ENCODE results near the gene CCDC183. TPM values are rescaled to one million over a fixed set of nuclear protein-coding genes. Genes with fewer than 3 reads are reported as not detected.

The CCDC183 gene
- total RNA-seq, 1 donor from 2014 or later = 0.84 TPM

- TF ChIP-seq CTCF (IDR thresholded peaks at IDR 0.05; ENCODE audit: insufficient read depth, low read length, poor library complexity, severe bottlenecking) = no peak
- DNase-seq (ENCODE audit: low read depth) = peak; percentile 95
- Histone ChIP-seq H3K4me3 (ENCODE audit: low read depth, low read length) (peak within 1 kb of the TSS; percentile 74), H3K36me3 (ENCODE audit: control insufficient read depth, insufficient read depth, low read length) (no peaks in the 10 kb centered on the region), H3K27me3 (ENCODE audit: control insufficient read depth, insufficient read depth, low read length) (peaks cover 6% of the 10 kb centered on the region)
These were observed 5.3 kb upstream of the CCDC183 start, which contains the start of gene TMEM141 for GRCh38 chr9:136790640-136791515. Gene TMEM141 (plus strand): TSS chr9:136791344. CDS start chr9:136791371, 27 bp downstream.

DNA sequence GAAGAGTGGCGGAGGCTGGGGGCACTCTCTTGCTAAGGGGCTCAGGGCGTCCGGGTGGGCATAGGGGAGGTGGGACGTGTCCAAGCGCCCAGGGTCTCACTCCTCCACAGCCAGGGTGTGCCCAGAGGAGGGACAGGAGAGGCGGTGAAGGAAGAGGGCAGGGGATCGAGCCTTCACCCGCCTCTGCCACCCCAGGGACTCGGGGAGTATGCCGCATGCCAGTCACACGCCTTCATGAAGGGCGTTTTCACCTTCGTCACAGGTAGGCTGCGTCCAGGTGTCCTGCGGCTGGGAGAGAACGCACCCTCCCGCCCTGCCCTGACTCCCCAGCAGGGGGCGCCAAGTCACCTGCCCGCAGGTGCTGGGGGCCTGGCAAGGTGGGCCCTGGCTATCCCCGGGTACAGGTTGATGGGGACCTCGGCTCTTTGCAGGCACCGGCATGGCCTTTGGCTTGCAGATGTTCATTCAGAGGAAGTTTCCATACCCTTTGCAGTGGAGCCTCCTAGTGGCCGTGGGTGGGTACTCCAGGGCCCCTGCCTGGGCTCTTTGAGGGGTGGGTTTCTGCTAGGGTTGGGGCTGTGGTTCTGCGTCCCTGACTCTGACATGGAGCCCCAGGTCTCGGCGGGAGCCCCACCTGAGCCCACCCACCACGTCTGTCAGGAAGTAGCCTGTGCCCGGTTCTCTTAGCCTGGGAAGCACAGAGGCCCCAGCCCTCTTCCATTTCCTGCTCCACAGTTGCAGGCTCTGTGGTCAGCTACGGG lies 4.4 kb upstream of the CCDC183 start:
- DNase-seq (ENCODE audit: low read depth) = no peak
- Histone ChIP-seq H3K36me3 (ENCODE audit: control insufficient read depth, insufficient read depth, low read length) (no peaks in the 10 kb centered on the region), H3K4me3 (ENCODE audit: low read depth, low read length) (peak overlapping the region; percentile 74), H3K27me3 (ENCODE audit: control insufficient read depth, insufficient read depth, low read length) (peaks cover 14% of the 10 kb centered on the region)
- TF ChIP-seq CTCF (IDR thresholded peaks at IDR 0.05; ENCODE audit: insufficient read depth, low read length, poor library complexity, severe bottlenecking) = peak; percentile 100

GRCh38 chr9:136792321-136793085 lies 3.6 kb upstream of the CCDC183 start:
- Histone ChIP-seq H3K36me3 (ENCODE audit: control insufficient read depth, insufficient read depth, low read length) (no peaks in the 10 kb centered on the region), H3K4me3 (ENCODE audit: low read depth, low read length) (no peak overlapping the region), H3K27me3 (ENCODE audit: control insufficient read depth, insufficient read depth, low read length) (peaks cover 18% of the 10 kb centered on the region)
- no peak for TF ChIP-seq CTCF (IDR thresholded peaks at IDR 0.05; ENCODE audit: insufficient read depth, low read length, poor library complexity, severe bottlenecking)
- no peak for DNase-seq (ENCODE audit: low read depth)

DNA sequence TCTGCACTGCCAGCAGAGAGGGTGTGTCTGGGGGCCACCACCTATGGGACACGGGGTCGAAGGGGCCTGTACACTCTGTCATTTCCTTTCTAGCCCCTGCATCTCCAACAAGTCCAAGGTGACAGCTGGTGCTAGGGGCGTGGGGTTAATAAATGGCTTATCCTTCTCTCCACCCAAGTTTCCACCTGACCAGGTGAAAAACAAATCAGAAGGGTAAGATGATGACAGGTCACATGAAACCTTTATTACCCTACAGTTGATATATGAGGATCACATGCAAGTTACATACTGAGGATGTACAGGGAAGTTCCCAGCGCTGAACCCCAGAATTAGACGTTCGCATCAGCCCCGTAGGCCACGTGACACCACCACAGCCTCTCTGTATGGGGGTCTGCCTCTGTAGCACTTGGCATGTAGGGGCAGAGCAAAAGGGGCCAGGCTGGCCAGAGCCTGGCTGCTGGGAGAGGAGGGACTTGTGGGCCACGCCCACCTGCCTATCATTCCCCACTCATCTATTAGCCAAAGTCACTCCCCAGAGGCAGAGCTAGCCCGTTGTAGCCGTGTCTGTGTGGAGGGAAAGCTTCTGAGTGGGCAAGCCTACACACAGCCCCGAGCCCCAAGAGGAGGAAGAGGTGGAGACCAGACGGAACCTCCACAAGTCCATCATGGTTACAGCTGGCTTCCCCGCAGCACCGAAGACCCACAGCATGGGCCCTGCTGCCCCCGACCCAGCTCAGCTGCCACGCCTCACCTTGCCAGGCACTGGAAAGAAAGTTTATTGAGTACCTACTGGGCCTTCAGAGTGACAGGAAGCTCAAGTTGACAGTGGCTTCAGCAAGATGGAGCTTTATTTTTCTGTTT lies 2.8 kb upstream of the CCDC183 start:
- H3K36me3 ChIP-seq (ENCODE audit: control insufficient read depth, insufficient read depth, low read length) = no peaks in the 10 kb centered on the region
- H3K4me3 ChIP-seq (ENCODE audit: low read depth, low read length) = no peak overlapping the region
- TF ChIP-seq CTCF (IDR thresholded peaks at IDR 0.05; ENCODE audit: insufficient read depth, low read length, poor library complexity, severe bottlenecking) = no peak
- DNase-seq (ENCODE audit: low read depth) = no peak
- peaks cover 18% of the 10 kb centered on the region for H3K27me3 ChIP-seq (ENCODE audit: control insufficient read depth, insufficient read depth, low read length)
